ENCODE measurements around the gene TSPAN11.

TSPAN11 gene

GRCh38 chr12:30982413-30982812 lies 55.9 kb downstream of the TSPAN11 start:
- TF ChIP-seq POLR2AphosphoS5 (IDR thresholded peaks at IDR 0.05; ENCODE audit: low read depth, low read length) = no peak
- no peak for TF ChIP-seq TAF1 (IDR thresholded peaks at IDR 0.05; ENCODE audit: borderline replicate concordance, insufficient read depth, low read length)
- no peak for TF ChIP-seq SIN3A (IDR thresholded peaks at IDR 0.05; ENCODE audit: borderline replicate concordance, insufficient read depth, low read length)
- no peak for TF ChIP-seq FOXP2 (optimal IDR thresholded peaks at IDR 0.05; ENCODE audit: borderline replicate concordance, extremely low read depth, extremely low read length, insufficient read depth)
- TF ChIP-seq, protein P1, sequence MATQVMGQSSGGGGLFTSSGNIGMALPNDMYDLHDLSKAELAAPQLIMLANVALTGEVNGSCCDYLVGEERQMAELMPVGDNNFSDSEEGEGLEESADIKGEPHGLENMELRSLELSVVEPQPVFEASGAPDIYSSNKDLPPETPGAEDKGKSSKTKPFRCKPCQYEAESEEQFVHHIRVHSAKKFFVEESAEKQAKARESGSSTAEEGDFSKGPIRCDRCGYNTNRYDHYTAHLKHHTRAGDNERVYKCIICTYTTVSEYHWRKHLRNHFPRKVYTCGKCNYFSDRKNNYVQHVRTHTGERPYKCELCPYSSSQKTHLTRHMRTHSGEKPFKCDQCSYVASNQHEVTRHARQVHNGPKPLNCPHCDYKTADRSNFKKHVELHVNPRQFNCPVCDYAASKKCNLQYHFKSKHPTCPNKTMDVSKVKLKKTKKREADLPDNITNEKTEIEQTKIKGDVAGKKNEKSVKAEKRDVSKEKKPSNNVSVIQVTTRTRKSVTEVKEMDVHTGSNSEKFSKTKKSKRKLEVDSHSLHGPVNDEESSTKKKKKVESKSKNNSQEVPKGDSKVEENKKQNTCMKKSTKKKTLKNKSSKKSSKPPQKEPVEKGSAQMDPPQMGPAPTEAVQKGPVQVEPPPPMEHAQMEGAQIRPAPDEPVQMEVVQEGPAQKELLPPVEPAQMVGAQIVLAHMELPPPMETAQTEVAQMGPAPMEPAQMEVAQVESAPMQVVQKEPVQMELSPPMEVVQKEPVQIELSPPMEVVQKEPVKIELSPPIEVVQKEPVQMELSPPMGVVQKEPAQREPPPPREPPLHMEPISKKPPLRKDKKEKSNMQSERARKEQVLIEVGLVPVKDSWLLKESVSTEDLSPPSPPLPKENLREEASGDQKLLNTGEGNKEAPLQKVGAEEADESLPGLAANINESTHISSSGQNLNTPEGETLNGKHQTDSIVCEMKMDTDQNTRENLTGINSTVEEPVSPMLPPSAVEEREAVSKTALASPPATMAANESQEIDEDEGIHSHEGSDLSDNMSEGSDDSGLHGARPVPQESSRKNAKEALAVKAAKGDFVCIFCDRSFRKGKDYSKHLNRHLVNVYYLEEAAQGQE (IDR thresholded peaks at IDR 0.05; ENCODE audit: insufficient read depth in 1 of 2, low read depth in 2 of 2, low read length in 2 of 2) = no peak

DNA sequence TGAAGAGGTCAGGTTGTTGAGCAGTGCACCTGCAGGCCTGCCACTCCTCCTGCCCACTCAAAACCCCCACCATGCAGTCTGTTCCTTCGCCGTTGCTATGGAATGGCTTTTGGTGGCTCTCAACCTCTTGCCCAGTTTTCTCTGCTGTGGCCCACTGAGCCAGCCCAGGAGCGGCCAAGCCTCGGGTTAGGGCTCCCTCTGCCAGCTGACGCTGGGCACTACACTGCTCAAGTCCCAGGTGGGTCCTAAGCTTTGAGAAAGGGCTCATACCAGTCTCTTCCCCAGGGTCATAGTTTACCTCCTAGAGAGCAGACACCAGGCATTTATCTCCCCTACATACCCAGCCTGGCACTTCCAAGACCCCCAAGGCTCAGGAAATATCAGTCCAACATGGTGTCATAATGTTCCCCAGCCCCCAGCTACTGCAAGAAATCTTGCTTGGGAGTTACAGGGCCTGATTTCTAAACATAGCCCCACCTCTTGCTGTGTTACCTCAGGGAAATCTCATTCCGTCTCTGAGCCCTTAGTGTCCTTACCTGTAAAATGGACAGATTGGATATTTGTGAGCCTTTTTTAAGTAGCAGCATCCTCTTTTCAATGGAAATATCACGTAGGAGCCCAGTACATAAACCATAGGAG lies 59.4 kb downstream of the TSPAN11 start:
- TF ChIP-seq SIN3A (IDR thresholded peaks at IDR 0.05; ENCODE audit: borderline replicate concordance, insufficient read depth, low read length) = no peak
- TF ChIP-seq FOXP2 (optimal IDR thresholded peaks at IDR 0.05; ENCODE audit: borderline replicate concordance, extremely low read depth, extremely low read length, insufficient read depth) = no peak
- TF ChIP-seq TAF1 (IDR thresholded peaks at IDR 0.05; ENCODE audit: borderline replicate concordance, insufficient read depth, low read length) = no peak
- TF ChIP-seq, protein P1 (IDR thresholded peaks at IDR 0.05; ENCODE audit: insufficient read depth in 1 of 2, low read depth in 2 of 2, low read length in 2 of 2) = no peak

- no peak for TF ChIP-seq TAF1 (IDR thresholded peaks at IDR 0.05; ENCODE audit: borderline replicate concordance, insufficient read depth, low read length)
- TF ChIP-seq, protein P1 (IDR thresholded peaks at IDR 0.05; ENCODE audit: insufficient read depth in 1 of 2, low read depth in 2 of 2, low read length in 2 of 2) = no peak
- TF ChIP-seq FOXP2 (optimal IDR thresholded peaks at IDR 0.05; ENCODE audit: borderline replicate concordance, extremely low read depth, extremely low read length, insufficient read depth) = no peak
- TF ChIP-seq SIN3A (IDR thresholded peaks at IDR 0.05; ENCODE audit: borderline replicate concordance, insufficient read depth, low read length) = no peak
- TF ChIP-seq POLR2AphosphoS5 (IDR thresholded peaks at IDR 0.05; ENCODE audit: low read depth, low read length) = no peak
Measured at GRCh38 chr12:30988086-30988485, 61.5 kb downstream of the TSPAN11 start.

DNA sequence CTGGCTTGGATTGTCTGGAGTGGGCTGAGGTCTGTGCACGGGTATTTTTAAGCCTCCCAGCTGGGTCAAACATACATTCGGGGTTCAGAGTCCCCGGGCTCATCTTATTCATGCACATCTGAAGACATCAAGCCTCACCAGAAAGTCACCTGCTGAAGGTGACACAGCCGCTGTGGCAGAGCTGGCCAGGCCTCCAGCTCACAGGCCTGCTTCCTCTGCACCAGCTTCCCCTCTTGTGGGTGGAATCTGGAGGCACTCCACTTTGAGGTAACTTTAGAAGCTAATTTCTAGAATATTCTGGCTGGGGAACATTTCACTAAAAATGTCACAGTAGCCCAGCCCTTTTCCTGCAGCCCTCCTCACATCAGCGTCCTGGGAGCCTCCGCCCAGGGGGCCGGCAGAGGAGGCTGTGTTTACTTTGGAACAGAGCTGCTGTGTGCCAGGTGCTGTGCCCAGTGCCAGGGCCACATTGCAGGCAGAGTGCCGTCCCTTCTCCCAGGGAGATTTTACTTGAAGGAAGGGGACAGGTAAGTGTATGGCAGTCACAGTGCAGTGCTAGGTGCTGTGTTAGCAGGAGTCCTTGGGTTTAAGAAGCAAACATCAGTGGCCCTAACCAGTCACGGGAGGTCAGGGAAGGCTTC lies 62.2 kb downstream of the TSPAN11 start:
- no peak for TF ChIP-seq FOXP2 (optimal IDR thresholded peaks at IDR 0.05; ENCODE audit: borderline replicate concordance, extremely low read depth, extremely low read length, insufficient read depth)
- no peak for TF ChIP-seq TAF1 (IDR thresholded peaks at IDR 0.05; ENCODE audit: borderline replicate concordance, insufficient read depth, low read length)
- no peak for TF ChIP-seq SIN3A (IDR thresholded peaks at IDR 0.05; ENCODE audit: borderline replicate concordance, insufficient read depth, low read length)
- TF ChIP-seq, protein P1 (IDR thresholded peaks at IDR 0.05; ENCODE audit: insufficient read depth in 1 of 2, low read depth in 2 of 2, low read length in 2 of 2) = no peak
- no peak for TF ChIP-seq POLR2AphosphoS5 (IDR thresholded peaks at IDR 0.05; ENCODE audit: low read depth, low read length)
